PC-9 (cell line): ENCODE results near the gene FTO.

Experiments used
- EZH2 ChIP-seq: fragments of 200-600 bp; sonication (generic); IDR thresholded peaks from 2 replicates; pipeline ENCODE4 v1.8.0; 2017; ENCODE audit warnings: antibody characterized with exemption, low read depth
- TF ChIP-seq, protein P1 (sequence below): fragments of 200-600 bp; sonication (generic); conservative IDR thresholded peaks from 2 replicates; pipeline ENCODE4 v1.6.1; 2017; ENCODE audit warnings: mixed run types, antibody characterized with exemption, mild to moderate bottlenecking, moderate library complexity

DNA sequence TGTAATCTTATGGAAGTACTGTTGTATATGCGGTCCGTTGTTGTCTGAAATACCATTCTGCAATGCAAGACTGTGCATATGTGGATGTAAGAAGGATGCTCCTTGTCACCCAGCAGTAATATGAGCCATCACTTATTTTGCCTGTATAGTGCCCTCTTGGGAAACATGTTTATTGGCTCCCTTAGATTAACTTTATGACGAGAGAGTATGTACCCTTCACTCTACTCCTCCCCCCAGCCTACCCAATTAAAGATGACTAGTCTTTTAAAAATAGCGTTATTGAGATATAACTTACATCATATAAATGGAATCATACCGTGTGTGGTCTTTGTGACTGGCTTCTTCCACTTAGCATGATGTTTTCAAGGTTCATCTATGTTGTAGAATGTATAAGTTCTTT, 33.6 kb downstream of the FTO start:
- TF ChIP-seq, protein P1, sequence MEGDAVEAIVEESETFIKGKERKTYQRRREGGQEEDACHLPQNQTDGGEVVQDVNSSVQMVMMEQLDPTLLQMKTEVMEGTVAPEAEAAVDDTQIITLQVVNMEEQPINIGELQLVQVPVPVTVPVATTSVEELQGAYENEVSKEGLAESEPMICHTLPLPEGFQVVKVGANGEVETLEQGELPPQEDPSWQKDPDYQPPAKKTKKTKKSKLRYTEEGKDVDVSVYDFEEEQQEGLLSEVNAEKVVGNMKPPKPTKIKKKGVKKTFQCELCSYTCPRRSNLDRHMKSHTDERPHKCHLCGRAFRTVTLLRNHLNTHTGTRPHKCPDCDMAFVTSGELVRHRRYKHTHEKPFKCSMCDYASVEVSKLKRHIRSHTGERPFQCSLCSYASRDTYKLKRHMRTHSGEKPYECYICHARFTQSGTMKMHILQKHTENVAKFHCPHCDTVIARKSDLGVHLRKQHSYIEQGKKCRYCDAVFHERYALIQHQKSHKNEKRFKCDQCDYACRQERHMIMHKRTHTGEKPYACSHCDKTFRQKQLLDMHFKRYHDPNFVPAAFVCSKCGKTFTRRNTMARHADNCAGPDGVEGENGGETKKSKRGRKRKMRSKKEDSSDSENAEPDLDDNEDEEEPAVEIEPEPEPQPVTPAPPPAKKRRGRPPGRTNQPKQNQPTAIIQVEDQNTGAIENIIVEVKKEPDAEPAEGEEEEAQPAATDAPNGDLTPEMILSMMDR = no peak
- no peak for TF ChIP-seq EZH2
